Naive B cell (primary cell): ENCODE results near the gene HTR3B. TPM values are rescaled to one million over a fixed set of nuclear protein-coding genes. Genes with fewer than 3 reads are reported as not detected.
"Not testable (repeated sequence)": the region's sequence is repeated elsewhere in the genome, so short reads cannot be mapped to it uniquely, and the experiment has no call there.

Experiments
- ATAC-seq, 2 donors: fragments of 150-1000 bp; cut with Tn5 transposase; 2 replicates each; pipeline ENCODE4 v1.10.0; 2021; ENCODE audit warnings: low read depth in 2 of 2, mild to moderate bottlenecking in 2 of 2, moderate library complexity in 2 of 2
- DNase-seq: peaks from one replicate; pipeline ENCODE4 v3.0.0; 2022
- H3K27ac Mint-ChIP-seq, 6 donors: one replicate each; pipeline ENCODE4 v1.8.0; 2020 to 2022; ENCODE audit warnings: mild to moderate bottlenecking in 6 of 6, mixed read lengths in 6 of 6, moderate library complexity in 5 of 6, inconsistent platforms in 2 of 6
- H3K27me3 Mint-ChIP-seq, 3 donors: one replicate each; pipeline ENCODE4 v1.8.0; 2021 to 2022; ENCODE audit warnings: mixed read lengths in 3 of 3, mild to moderate bottlenecking in 1 of 3
- H3K36me3 Mint-ChIP-seq, 2 donors: one replicate each; pipeline ENCODE4 v1.8.0; 2020 to 2022; ENCODE audit warnings: mixed read lengths in 2 of 2, inconsistent platforms in 1 of 2, mild to moderate bottlenecking in 1 of 2
- H3K4me1 Mint-ChIP-seq, 3 donors: one replicate each; pipeline ENCODE4 v1.8.0; 2020 to 2022; ENCODE audit warnings: mixed read lengths in 3 of 3, inconsistent platforms in 1 of 3, mild to moderate bottlenecking in 1 of 3, moderate library complexity in 1 of 3
- H3K4me3 Mint-ChIP-seq, 8 donors: one replicate each; pipeline ENCODE4 v1.8.0; 2020 to 2022; ENCODE audit warnings: mild to moderate bottlenecking in 8 of 8, mixed read lengths in 8 of 8, moderate library complexity in 8 of 8, inconsistent platforms in 2 of 8
- H3K9me3 Mint-ChIP-seq, 7 donors: one replicate each; pipeline ENCODE4 v1.8.0; 2020 to 2022; ENCODE audit warnings: mixed read lengths in 7 of 7, mild to moderate bottlenecking in 5 of 7, inconsistent platforms in 2 of 7, moderate library complexity in 1 of 7
- polyA plus RNA-seq, 6 donors: library from polyadenylated mRNA; unstranded; fragments of 300-500 nt; fragmentation: Illumina TruSeq; gene quantifications; one replicate each; pipeline ENCODE4 v1.2.3, GENCODE V29; 2021; ENCODE audit warnings: low read depth in 6 of 6

The HTR3B gene
- polyA plus RNA-seq, 6 donors from 2014 or later: not detected

GRCh38 chr11:113895367-113896155 lies 9.0 kb upstream of the HTR3B start:
- Mint-ChIP-seq H3K36me3 (no peaks in the 10 kb centered on the region), H3K27ac (peak overlapping the region in 2 of 6 donors; percentile 28 to 41), H3K4me1 (peaks cover 4 to 28% (median 18%) of the 10 kb centered on the region in 3 donors)

GRCh38 chr11:113896156-113896879 lies 8.3 kb upstream of the HTR3B start:
- peak overlapping the region in 1 of 8 donors; percentile 11 for H3K4me3 Mint-ChIP-seq
- no peaks in the 10 kb centered on the region for H3K36me3 Mint-ChIP-seq
- H3K27ac Mint-ChIP-seq: peak overlapping the region in 4 of 6 donors; percentile 17 to 41 (median 30)
- H3K4me1 Mint-ChIP-seq: peaks cover 4 to 28% (median 18%) of the 10 kb centered on the region in 3 donors
- DNase-seq (peak; percentile 46), ATAC-seq (peak; percentile 65 to 85)
- H3K9me3 Mint-ChIP-seq: no peaks in the 10 kb centered on the region
- no peaks in the 10 kb centered on the region for H3K27me3 Mint-ChIP-seq

More at GRCh38 chr11:113895367-113896155, 9.0 kb upstream of the HTR3B start:
- ATAC-seq: no peak
- Mint-ChIP-seq H3K9me3 (no peaks in the 10 kb centered on the region), H3K4me3 (no peak overlapping the region), H3K27me3 (no peaks in the 10 kb centered on the region)
- no peak for DNase-seq

- H3K27ac Mint-ChIP-seq: no peak overlapping the region
- DNase-seq: no peak
- peak overlapping the region in 1 of 8 donors; percentile 57 for H3K4me3 Mint-ChIP-seq
- no peaks in the 10 kb centered on the region for H3K9me3 Mint-ChIP-seq
- no peak for ATAC-seq
- no peaks in the 10 kb centered on the region for H3K36me3 Mint-ChIP-seq
- peaks cover 0 to 10% (median 5%) of the 10 kb centered on the region in 3 donors for H3K27me3 Mint-ChIP-seq
- peaks cover 4 to 24% (median 11%) of the 10 kb centered on the region in 3 donors for H3K4me1 Mint-ChIP-seq
These were observed 3.5 kb upstream of the HTR3B start for GRCh38 chr11:113901141-113901540.

DNA sequence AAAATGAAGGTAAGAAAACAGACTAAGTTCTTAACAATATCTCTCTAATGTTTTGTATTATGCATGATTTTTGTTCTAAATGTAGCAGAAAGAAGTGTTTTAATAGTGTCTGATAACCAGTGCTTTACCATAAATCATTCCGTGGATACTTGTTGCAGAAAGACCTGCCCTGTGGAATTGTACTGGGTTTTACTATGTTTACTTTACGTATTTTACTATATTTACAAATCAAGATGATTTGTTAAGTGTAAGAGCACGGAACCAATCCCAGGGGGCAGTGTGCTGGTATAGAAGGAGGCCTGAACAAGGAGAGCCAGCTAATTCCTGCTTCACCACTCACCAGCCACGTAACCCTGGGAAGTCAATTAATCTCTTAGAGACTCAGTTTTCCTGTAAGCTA lies 1.4 kb downstream of the HTR3B start:
- Mint-ChIP-seq H3K27ac (no peak overlapping the region), H3K36me3 (no peaks in the 10 kb centered on the region), H3K4me3 (no peak overlapping the region), H3K4me1 (no peaks in the 10 kb centered on the region), H3K27me3 (peaks cover 0 to 10% (median 10%) of the 10 kb centered on the region in 3 donors), H3K9me3 (no peaks in the 10 kb centered on the region)
- DNase-seq (no peak), ATAC-seq (no peak)

DNA sequence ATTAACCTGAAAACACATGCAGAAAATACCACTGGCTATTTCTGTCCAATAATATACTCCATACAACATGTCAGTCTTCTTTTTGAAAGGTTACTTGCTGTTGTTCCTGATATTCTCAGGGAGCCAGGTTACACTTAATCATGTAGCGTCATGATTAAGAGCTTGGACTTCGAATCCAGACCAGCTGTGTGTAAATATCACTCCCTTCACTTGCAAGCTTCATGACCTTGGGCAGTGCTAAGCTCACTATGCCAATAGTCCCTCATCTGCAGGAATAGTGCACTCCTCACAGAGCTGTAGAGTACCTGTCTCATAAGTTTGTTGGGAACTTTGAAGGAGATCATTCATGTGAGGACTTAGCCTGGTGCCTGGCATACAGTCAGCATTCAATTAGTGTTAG lies 1.9 kb downstream of the HTR3B start:
- Mint-ChIP-seq H3K4me1 (no peaks in the 10 kb centered on the region), H3K27ac (no peak overlapping the region), H3K36me3 (no peaks in the 10 kb centered on the region), H3K27me3 (peaks cover 0 to 10% (median 10%) of the 10 kb centered on the region in 3 donors), H3K4me3 (no peak overlapping the region), H3K9me3 (no peaks in the 10 kb centered on the region)
- ATAC-seq (no peak), DNase-seq (no peak)

- Mint-ChIP-seq H3K4me3 (no peak overlapping the region), H3K27ac (peak overlapping the region in 1 of 6 donors; percentile 24), H3K36me3 (no peaks in the 10 kb centered on the region), H3K27me3 (peaks cover 0 to 10% (median 10%) of the 10 kb centered on the region in 3 donors), H3K4me1 (no peaks in the 10 kb centered on the region), H3K9me3 (peaks cover 0 to 3% (median 0%) of the 10 kb centered on the region in 7 donors)
- ATAC-seq (no peak), DNase-seq (no peak)
These were observed 2.6 kb downstream of the HTR3B start for GRCh38 chr11:113907152-113907551.

DNA sequence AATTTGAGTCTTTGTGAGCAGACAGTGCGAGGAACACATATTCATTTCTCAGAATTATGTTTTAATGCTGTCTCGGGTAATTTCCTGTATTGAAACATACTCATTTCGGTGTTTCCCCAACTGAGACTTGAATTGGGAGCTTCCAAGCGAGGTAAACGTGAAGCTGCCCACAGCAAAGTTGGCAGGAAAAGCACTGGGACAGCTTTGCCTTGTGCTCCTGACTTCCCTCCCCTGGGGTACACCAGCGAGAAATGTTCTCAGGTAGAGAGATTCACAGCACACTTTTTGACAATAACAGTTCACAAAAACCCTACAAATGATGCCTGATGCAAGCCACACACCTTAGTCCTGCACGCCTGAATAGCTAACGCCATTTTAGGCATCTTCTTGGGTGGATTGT lies 3.1 kb downstream of the HTR3B start:
- no peak for ATAC-seq
- H3K27ac Mint-ChIP-seq: no peak overlapping the region
- peaks cover 0 to 3% (median 0%) of the 10 kb centered on the region in 7 donors for H3K9me3 Mint-ChIP-seq
- H3K4me1 Mint-ChIP-seq: no peaks in the 10 kb centered on the region
- H3K4me3 Mint-ChIP-seq: no peak overlapping the region
- peaks cover 0 to 6% (median 4%) of the 10 kb centered on the region in 3 donors for H3K27me3 Mint-ChIP-seq
- H3K36me3 Mint-ChIP-seq: no peaks in the 10 kb centered on the region
- no peak for DNase-seq

- no peak overlapping the region for H3K4me3 Mint-ChIP-seq
- no peak for ATAC-seq
These were observed 3.5 kb downstream of the HTR3B start for GRCh38 chr11:113908098-113908497.

DNA sequence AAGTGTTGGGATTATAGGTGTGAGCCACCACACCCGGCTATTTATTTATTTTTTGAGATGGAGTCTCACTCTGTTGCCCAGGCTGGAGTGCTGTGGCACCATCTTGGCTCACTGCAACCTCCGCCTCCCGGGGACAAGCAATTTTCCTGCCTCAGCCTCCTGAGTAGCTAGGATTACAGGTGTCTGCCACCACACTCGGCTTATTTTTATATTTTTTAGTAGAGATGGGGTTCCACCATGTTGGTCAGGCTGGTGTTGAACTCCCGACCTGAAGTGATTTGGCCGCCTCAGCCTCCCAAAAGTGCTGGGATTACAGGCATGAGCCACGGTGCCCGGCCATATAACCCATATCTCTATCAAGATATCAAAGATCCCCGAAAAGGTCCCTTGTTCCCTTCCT lies 6.9 kb downstream of the HTR3B start:
- not testable (repeated sequence) for ATAC-seq, H3K9me3 Mint-ChIP-seq, H3K4me1 Mint-ChIP-seq, H3K4me3 Mint-ChIP-seq, DNase-seq, H3K27me3 Mint-ChIP-seq, H3K36me3 Mint-ChIP-seq
- peak overlapping the region in 4 of 6 donors; percentile 9 to 52 (median 25) for H3K27ac Mint-ChIP-seq

More at GRCh38 chr11:113908098-113908497, 3.5 kb downstream of the HTR3B start:
- Mint-ChIP-seq H3K27ac (no peak overlapping the region), H3K36me3 (no peaks in the 10 kb centered on the region), H3K4me1 (no peaks in the 10 kb centered on the region), H3K9me3 (peaks cover 0 to 3% (median 0%) of the 10 kb centered on the region in 7 donors), H3K27me3 (peaks cover 0 to 6% (median under 1%) of the 10 kb centered on the region in 3 donors)
- no peak for DNase-seq

GRCh38 chr11:113923572-113923971 lies 19.0 kb downstream of the HTR3B start:
- Mint-ChIP-seq H3K4me1 (peaks cover 0 to 1% (median 0%) of the 10 kb centered on the region in 3 donors), H3K27ac (no peak overlapping the region), H3K4me3 (no peak overlapping the region), H3K27me3 (peaks cover 4 to 19% (median 8%) of the 10 kb centered on the region in 3 donors), H3K9me3 (peaks cover 0 to 5% (median 0%) of the 10 kb centered on the region in 7 donors), H3K36me3 (no peaks in the 10 kb centered on the region)
- DNase-seq (no peak), ATAC-seq (no peak)

- peak overlapping the region in 1 of 6 donors; percentile 66 for H3K27ac Mint-ChIP-seq
- DNase-seq (no peak), ATAC-seq (no peak)
- no peaks in the 10 kb centered on the region for H3K36me3 Mint-ChIP-seq
- H3K4me3 Mint-ChIP-seq: peak overlapping the region in 1 of 8 donors; percentile 82
- H3K27me3 Mint-ChIP-seq: peaks cover 8 to 20% (median 9%) of the 10 kb centered on the region in 3 donors
- peaks cover 0 to 1% (median 0%) of the 10 kb centered on the region in 3 donors for H3K4me1 Mint-ChIP-seq
- peaks cover 0 to 5% (median 0%) of the 10 kb centered on the region in 7 donors for H3K9me3 Mint-ChIP-seq
These were observed 21.9 kb downstream of the HTR3B start for GRCh38 chr11:113926273-113927197.

DNA sequence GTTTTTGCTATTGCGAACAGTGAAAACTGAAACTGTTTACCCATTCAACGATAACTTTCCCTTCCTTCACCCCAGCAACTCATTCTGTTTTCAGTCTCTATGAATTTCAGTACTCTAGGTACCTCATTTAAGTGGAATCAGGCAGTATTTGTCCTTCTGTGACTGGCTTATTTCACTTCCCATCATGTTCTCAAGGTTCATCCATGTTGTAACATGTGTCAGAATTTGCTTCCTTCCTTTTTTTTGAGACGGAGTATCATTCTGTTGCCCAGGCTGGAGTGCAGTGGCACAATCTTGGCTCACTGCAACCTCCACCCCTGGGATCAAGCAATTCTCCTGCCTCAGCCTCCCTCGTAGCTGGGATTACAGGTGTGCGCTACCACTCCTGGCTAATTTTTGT lies 23.7 kb downstream of the HTR3B start:
- Mint-ChIP-seq H3K36me3 (no peaks in the 10 kb centered on the region), H3K4me3 (no peak overlapping the region), H3K9me3 (peaks cover 0 to 5% (median 0%) of the 10 kb centered on the region in 7 donors), H3K27me3 (peaks cover 0 to 25% (median 5%) of the 10 kb centered on the region in 3 donors), H3K4me1 (peaks cover 0 to 1% (median 0%) of the 10 kb centered on the region in 3 donors), H3K27ac (no peak overlapping the region)
- ATAC-seq (no peak), DNase-seq (no peak)

DNA sequence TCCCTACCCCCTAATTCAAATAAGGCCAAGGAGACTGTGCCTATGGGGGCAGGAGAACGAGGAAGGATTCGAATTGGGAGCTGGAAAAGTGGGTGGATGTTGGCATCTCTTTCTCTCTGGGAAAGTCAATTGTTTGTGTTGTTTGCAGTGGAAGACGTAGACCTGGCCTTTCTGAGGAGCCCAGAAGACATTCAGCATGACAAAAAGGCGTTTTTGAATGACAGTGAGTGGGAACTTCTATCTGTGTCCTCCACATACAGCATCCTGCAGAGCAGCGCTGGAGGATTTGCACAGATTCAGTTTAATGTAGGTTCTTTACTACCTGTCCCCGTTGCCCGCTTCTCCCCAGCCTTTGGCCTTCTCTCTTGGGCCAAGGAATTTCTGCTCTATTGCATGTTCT lies 28.2 kb downstream of the HTR3B start:
- ATAC-seq: no peak
- Mint-ChIP-seq H3K9me3 (peaks cover 0 to 5% (median 0%) of the 10 kb centered on the region in 7 donors), H3K27me3 (peaks cover 12 to 35% (median 15%) of the 10 kb centered on the region in 3 donors), H3K27ac (peak overlapping the region in 1 of 6 donors; percentile 67), H3K36me3 (no peaks in the 10 kb centered on the region), H3K4me1 (peaks cover 1 to 12% (median 6%) of the 10 kb centered on the region in 3 donors), H3K4me3 (peak overlapping the region in 1 of 8 donors; percentile 61)
- no peak for DNase-seq
